DLD1 (cell line): ENCODE data around the gene LPAR1.
"Not testable (repeated sequence)": the region's sequence is repeated elsewhere in the genome, so short reads cannot be mapped to it uniquely, and the experiment has no call there.

ENCODE experiments used
- in situ Hi-C: cut with HindIII; loops from 2 replicates; pipeline ENCODE4 v1.10.0; 2017; ENCODE audit warnings: low sequenced_read_pairs

The LPAR1 gene

GRCh38 chr9:110886832-110887231 lies 151.4 kb downstream of the LPAR1 start:
- in situ Hi-C loops = no loop called here

DNA sequence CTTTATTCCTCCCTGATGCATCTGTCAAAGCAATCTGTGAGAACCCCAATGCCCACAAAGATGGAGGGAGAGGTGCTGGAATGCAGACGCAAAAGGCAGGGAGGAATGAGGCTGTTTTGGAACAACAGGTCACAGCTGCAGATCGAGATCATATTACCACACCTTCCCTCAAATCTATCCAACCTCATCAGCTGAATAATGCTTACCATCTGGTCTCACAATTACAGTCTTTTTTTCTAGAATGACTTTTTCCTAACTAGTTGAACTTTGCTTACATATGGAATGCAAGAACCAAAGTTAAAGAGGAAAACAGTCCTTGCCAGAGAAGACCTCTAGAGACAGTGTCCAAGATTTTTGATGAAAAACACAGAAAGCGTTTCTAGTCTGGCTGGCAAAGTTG lies 158.1 kb downstream of the LPAR1 start:
- in situ Hi-C loops = no loop called here

- in situ Hi-C loops = no loop called here
Measured at GRCh38 chr9:110877374-110877773, 160.9 kb downstream of the LPAR1 start.

- in situ Hi-C loops = no loop called here
Measured at GRCh38 chr9:110876929-110877328, 161.3 kb downstream of the LPAR1 start.

- in situ Hi-C loops = no loop called here
Measured at GRCh38 chr9:110874963-110875674, 163.2 kb downstream of the LPAR1 start.

DNA sequence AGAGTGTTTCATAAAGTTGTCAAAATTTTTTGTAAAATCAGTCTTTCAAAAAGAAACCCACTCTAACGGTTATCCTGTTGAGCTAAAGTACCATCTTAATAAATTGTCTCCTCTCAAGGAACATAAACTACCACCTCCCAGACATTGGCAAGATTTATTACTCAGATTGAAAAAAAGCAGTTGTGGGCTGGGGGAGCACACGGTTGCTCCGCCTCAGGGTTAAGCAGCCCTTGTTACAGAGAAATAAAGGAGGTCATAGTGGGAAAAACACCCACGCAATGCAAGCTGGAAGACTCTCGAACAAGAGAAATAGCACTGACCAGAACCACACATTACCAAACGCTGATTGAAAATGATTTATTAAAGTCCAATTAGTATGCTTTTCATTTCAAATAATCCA lies 165.3 kb downstream of the LPAR1 start:
- in situ Hi-C loops = no loop called here

GRCh38 chr9:110871736-110872135 lies 166.5 kb downstream of the LPAR1 start:
- in situ Hi-C loops = no loop called here

- in situ Hi-C loops = no loop called here
Measured at GRCh38 chr9:110869931-110870330, 168.3 kb downstream of the LPAR1 start.

DNA sequence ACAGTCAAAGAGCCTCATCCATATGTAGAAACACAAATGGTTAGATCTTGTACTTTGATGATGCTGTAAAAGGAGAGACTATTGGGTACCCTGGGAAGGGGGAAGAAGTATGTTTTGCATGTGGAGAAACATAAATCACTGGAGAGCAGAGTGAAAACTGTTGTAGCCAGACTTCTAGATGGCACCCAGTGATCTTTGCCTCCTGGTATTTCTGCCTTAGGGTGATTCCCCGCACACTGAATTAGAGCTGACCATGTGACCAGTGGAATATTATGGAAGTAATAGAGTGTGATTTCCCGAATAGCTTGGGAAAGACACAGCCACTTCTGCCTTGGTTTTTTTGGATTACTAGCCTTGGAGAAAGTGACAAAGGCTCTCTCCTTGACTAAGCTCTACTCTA lies 174.3 kb downstream of the LPAR1 start:
- in situ Hi-C loops = no loop called here

DNA sequence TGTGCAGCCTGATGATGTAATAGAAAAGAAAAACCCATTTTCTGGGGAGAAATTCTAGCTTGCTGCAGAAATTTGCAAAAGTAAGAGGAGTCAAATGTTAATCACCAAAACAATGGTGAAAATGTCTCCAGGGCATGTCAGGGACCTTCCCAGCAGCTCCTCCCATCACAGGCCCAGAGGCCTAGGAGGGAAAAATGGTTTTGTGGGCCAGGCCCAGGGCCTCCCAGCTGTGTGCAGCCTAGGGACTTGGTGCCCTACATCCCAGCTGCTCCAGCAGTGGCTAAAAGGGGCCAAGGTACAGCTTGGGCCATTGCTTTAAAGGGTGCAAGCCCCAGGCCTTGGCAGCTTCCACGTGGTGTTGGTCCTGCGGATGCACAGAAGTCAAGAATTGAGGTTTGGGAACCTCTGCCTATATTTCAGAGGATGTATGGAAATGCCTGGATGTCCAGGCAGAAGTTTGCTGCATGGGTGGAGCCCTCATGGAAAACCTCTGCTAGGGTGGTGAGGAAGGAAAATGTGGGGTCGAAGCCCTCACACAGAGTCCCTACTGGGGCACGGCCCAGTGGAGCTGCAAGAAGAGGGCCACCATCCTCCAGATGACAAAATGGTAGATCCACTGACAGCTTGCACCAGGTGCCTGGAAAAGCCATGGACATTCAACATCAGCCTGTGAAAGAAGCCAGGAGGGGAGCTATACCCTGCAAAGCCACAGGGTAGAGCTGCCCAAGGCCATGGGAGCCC lies 176.7 kb downstream of the LPAR1 start:
- in situ Hi-C loops = not testable (repeated sequence)

- in situ Hi-C loops = no loop called here
Measured at GRCh38 chr9:110856772-110857171, 181.5 kb downstream of the LPAR1 start.

GRCh38 chr9:110850401-110851135 lies 187.7 kb downstream of the LPAR1 start:
- in situ Hi-C loops = no loop called here

DNA sequence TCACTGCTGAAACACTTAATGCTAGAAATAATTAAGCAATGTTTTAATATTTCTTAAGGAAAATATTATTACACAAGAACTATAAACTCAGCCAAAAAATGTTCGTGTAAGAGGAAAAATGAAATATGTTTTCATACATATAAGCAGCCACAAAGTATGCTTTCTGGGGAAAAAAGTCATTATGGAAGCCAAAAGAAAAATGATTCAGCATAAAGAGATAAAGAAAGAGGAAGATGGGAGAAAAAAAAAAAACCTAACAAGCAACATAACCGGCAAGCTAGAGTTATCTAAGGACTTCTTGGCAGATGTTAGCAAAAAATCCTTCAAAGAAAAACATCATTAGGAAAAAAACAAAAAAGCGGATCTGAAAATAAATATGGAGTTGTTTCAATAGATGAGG lies 190.6 kb downstream of the LPAR1 start:
- in situ Hi-C loops = no loop called here

DNA sequence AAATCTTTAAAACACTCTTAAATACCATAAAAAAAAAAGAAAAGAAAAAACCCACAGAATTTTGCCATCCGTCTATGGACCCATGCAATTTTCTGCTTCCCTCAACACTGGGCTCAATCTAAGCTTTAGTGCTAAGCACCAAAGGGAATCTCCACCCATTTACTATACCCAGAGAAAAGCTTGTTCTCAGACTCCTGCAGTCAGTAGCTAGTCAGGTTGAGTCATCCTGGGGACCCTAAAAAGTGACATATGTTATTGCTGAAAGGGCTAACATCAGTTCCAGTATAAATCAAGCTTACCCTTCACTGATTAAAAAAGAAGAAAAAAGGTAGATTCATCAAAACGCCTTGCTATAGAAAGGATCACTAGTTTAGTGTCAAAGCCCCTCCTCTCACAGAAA lies 192.1 kb downstream of the LPAR1 start:
- in situ Hi-C loops = no loop called here

GRCh38 chr9:110844121-110844520 lies 194.1 kb downstream of the LPAR1 start:
- in situ Hi-C loops = no loop called here

- in situ Hi-C loops = no loop called here
Measured at GRCh38 chr9:110842986-110843385, 195.3 kb downstream of the LPAR1 start.

DNA sequence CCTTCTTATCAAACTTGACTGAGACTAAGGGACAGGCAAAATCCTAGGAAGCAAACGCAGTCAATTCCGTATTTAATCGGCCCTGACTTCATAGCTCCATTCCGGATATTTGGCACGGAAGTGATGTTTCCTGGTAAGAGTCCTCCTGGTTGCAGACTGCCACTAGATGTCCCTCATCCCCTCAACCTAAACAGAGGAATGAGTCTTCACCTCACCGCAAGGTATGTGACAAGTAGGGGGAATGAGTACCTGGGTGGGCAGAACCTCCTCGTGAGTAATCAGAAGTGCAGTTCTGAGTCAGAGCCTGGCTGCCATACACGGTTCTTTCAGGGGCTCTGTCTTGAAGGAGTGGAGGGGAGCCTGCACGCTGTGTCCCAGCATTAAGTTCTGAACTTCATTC lies 196.1 kb downstream of the LPAR1 start:
- in situ Hi-C loops = no loop called here

- in situ Hi-C loops = no loop called here
Measured at GRCh38 chr9:110837401-110838005, 200.8 kb downstream of the LPAR1 start.

- in situ Hi-C loops = no loop called here
Measured at GRCh38 chr9:110835859-110836271, 202.4 kb downstream of the LPAR1 start.

GRCh38 chr9:110835404-110835803 lies 202.9 kb downstream of the LPAR1 start:
- in situ Hi-C loops = no loop called here

DNA sequence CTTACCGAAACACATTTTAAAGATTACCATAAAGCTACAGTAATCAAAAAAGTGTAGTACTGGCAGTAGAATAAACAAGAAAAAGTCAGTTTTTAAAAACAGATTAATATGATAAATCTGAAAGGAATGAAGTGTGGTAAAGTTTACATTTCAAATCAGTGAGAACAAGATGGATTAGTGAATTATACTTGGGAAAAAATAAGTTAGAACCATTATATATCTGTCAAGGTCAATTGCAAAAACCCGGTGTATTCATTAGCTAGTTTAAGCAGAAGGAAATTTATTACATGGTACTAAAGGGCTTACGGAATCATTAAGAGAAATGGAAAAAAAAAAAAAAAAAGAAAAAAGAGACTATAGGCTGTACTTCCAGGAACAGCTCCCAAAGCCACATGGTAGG lies 205.3 kb downstream of the LPAR1 start:
- in situ Hi-C loops = no loop called here
